MV-4-11 (cell line): ENCODE data around the gene EFCAB5.
"Not testable (repeated sequence)": the region's sequence is repeated elsewhere in the genome, so short reads cannot be mapped to it uniquely, and the experiment has no call there.

Source experiments
- DNase-seq: peaks from one replicate; lab custom pipeline; 2025; lab: John Stamatoyannopoulos, UW

Gene EFCAB5

GRCh38 chr17:29935909-29936308 lies 5.5 kb upstream of the EFCAB5 start:
- not testable (repeated sequence) for DNase-seq

DNA sequence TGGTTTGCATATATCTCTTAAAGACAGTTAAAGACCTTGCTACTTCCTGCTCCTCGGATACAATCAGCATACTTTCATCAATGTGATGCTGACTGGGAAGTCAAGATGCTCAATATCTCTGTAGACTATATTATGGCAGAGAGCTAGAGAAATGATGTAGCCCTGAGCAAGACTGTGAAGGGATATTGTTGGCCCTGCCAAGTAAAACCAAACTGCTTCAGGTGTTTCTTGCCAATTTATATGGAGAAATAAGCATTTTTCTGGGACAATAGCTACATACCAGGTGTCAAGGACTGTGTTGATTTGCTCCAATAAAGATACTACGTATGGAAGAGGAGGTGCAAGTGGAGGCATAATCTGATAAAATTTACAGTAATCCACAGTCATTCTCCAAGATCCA lies 4.7 kb upstream of the EFCAB5 start:
- no peak for DNase-seq

DNA sequence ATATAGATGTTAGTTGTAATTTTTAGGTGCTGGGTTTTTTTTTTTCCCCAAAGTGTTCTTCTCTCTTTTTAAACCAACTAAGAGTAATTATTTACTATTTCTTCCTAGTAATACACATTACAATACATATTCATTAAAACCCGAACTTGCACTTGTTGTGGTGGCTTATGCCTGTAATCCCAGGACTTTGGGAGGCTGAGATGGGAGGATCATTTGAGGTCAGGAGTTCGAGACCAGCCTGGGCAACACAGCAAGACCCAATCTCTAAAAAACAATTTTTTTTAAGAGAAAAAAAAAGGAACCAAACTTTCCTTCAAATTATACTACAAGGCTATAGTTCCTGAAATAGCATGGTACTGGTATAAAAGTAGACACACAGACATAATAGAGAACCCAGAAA lies 3.8 kb downstream of the EFCAB5 start:
- DNase-seq, result no peak

DNA sequence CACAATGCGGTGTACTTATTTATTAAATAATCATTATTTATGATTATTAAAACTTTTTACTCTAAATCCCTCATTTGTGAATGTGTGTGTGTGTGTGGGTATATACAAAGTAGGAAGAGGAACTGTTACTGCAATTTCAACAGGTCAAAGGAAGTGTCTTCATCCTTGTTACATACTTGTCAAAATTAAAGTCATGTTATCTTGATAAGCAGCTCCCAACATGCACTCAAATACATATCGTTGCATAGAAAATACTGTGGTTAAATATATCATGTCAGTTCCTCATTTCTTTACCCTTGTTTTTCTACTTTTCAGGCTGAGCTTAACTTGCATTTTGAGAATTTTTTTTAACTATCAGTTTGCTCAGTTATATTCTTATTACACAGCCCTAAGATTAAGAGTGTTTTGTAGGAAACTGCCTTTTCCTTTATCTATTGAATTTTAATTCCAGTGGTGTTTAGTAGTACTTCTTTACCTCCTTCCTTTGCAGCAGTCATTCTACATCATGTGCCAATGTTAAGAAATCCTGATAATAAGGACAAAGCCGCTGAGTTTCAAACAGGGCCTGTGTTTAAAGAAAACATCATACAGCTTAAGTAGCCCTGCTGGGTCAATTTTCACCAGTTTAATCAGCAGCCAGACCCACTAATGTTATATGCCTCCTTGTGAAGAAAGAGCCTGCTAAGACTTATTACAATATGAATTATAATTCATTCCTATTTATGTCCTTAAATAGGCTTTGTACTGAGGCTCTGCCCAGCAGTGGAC lies 7.2 kb downstream of the EFCAB5 start:
- DNase-seq, result peak; percentile 93

GRCh38 chr17:29949696-29950095 lies 8.3 kb downstream of the EFCAB5 start:
- DNase-seq, result no peak

GRCh38 chr17:29954405-29954804 lies 13.0 kb downstream of the EFCAB5 start:
- DNase-seq, result no peak

DNA sequence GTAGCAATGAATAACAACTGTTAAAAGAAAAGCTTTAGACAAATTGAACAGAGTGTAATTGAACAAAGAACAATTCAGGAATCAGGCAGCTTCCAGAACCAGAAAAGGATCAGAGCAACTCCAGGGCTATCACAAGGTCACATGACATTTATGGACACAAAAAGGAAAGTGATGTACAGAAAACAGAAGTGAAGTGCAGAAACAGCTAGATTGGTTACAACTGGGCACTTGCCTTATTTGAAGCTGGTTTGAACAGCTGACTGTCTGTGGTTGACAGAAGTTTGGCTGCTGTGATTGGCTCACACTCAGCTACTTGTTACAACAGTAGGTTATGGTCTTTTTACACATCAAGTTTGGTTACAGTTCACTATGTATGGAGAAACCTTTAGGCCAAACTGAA lies 14.8 kb downstream of the EFCAB5 start:
- peak; percentile 92 for DNase-seq

GRCh38 chr17:29957488-29957887 lies 16.1 kb downstream of the EFCAB5 start:
- DNase-seq, result not testable (repeated sequence)

GRCh38 chr17:29958947-29959657 lies 17.7 kb downstream of the EFCAB5 start:
- DNase-seq, result no peak

GRCh38 chr17:29959658-29960337 lies 18.4 kb downstream of the EFCAB5 start:
- DNase-seq, result no peak

GRCh38 chr17:29962656-29963055 lies 21.2 kb downstream of the EFCAB5 start:
- no peak for DNase-seq

GRCh38 chr17:29968271-29968670 lies 26.8 kb downstream of the EFCAB5 start:
- no peak for DNase-seq

DNA sequence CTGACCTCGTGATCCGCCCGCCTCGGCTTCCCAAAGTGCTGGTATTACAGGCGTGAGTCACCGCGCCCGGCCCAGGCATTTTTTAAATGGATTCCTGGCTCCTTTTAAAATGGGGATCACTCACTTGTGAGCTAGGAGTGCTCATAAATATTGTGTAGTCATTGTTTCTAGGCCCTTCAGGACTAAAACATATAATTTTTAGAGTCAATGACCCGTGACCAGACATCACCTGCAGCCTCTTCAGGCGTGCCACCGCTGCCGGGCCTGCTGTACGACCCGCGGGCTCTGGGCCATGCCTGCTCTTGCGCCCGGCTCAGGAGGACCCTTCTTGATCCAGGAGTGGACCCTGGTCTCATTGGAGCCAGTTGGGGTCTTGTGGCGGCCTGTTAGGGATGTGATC lies 30.8 kb downstream of the EFCAB5 start:
- no peak for DNase-seq

- DNase-seq, result no peak
Observed at GRCh38 chr17:29973005-29973404, 31.6 kb downstream of the EFCAB5 start.

GRCh38 chr17:29977836-29978235 lies 36.4 kb downstream of the EFCAB5 start:
- DNase-seq, result no peak

GRCh38 chr17:29980261-29980660 lies 38.8 kb downstream of the EFCAB5 start:
- no peak for DNase-seq

DNA sequence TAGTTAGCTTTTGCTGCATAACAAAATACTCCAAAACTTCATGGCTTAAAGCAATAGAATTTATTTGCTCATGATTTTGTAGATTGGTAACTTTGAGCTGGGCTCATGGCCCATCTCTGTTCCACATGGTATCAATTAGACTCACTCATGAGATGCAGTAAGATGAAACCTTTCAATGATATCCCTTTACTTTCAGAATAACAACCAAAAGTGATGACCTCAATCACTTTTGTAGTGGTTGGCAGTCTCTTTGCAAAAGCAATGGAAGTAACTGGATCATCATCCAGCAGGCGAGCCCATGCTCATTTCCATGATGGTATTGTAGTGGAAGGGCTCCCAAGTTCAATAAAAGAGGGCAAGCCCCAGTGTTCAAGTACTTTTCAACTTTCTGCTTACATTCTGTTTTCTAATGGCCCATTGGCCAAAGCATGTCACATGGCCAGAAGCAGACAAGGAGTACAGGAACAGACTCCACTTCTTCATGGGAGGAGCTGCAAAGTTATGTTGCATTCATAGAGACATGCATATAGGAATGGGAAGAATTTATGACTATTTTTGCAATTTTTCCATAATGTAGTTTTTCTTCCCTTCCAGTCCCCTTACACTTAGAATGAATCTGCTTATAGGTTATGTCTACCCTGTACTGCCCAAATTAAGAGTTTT lies 41.7 kb downstream of the EFCAB5 start:
- no peak for DNase-seq

DNA sequence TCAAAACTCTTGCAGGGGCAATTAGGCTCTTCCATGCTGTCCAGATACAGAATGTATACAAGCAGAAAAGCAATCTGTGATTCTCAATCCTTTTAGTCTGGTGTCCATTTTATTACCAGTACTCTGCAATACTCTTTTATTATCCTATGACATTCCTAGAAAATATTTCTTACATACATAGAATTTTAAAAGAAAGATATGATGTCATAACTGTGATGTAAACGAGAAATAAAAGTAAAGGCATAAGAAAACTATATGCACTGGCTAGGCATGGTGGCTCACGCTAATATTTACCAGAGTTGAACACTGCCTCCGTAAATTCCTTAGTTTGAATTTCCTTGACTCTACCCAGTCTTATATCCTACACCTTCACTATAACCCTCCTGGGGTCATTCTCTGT lies 55.0 kb downstream of the EFCAB5 start:
- no peak for DNase-seq

DNA sequence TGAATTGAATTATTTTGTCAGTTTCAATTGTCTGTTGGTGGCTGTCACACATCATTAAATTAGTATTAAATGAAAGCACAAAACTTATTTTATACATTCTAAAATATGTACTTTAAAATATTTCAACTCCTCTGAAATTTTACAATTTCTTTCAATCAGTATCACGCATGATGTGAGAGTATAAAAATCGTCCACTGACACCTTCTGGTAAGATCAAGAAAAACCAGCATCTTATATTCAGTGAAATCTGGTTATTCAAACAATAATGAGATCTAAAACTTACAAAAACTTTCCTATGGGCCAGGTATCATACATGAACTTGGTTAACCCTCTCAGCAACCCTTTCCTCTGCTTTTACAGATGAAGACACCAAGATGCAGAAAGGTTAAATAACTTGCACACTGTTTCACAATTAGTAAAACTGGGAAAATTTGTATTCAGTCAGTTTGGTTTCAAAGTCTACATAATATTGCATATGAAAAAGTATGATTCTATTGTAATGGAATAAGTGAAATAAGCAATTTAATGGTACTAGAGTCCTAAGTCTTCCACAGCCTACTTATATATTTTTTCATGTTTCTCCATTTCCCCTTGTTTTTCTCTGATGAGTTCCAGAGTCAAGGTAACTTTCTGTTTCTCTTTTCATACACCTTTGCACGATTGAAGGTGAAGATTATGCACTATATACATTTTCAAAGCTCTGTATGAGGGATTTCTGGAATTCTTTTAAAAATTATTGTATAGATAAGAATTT lies 58.7 kb downstream of the EFCAB5 start:
- DNase-seq, result no peak

DNA sequence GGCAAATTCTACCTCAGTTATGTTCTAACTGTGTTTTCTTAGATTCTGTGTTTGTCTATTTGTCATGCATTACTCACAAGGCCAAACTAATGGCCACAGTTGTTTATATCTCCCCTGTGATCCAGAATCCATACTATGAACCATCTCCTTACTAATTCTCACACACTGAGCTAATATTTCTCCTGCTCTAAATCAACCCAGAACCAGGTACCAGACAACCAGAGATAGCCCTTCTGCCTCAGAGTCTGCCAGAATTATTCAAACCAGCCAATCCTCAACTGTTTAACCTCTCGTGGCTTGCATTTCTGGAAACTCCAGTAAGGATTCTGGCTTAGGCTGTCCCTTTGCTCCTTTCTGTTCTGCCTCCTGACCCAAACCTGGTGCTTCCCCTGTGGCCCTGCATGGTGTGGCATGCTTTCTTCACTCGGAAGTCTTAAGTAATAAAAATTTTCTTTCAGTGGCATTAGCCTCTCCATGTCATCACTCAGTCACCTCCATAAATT lies 59.4 kb downstream of the EFCAB5 start:
- no peak for DNase-seq

DNA sequence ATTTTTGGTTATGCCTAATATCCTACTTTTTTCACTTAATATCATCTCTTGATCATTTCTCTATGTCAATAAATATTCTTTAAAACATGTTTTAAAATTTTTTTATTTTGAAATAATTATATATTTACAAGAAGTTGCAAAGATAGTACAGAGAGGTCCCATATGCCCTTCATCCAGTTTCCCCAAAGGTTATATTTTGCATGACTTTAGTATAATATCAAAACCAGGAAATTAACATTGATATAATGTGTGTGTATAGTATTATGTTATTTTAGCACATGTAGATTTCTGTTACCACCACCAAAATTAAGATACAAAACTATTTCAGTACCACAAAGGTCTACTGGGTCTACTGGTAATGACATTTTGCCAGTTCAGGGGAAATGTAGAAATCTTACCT lies 60.7 kb downstream of the EFCAB5 start:
- DNase-seq, result no peak
